Measurements from ENCODE around the gene FRS2.

The FRS2 gene

DNA sequence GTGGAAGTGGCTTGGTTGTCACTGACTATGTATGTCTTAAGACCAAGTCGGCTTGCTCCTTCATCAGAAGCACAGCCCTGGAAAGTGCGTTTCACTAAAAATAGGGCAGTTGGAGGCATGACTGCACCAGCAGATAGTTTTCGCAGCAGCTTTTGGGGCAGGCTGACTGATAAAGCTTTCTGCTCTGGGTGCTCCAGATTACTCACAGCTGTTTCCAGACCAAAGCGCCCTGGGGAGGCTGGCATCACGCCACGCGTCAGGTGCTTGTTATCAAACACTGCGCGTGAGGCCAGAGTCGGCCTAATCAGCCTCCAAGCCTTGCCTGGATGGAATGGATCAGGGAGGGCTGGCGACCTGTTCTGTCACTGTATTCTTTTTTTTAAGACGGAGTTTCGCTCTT lies 153.8 kb downstream of the FRS2 start:
- H3K4me3 ChIP-seq (replicated peaks; ENCODE audit: low read depth, low read length) = no peak overlapping the region
- no peak for DNase-seq (ENCODE audit: extremely low read depth, low read depth)
- TF ChIP-seq, protein P1, sequence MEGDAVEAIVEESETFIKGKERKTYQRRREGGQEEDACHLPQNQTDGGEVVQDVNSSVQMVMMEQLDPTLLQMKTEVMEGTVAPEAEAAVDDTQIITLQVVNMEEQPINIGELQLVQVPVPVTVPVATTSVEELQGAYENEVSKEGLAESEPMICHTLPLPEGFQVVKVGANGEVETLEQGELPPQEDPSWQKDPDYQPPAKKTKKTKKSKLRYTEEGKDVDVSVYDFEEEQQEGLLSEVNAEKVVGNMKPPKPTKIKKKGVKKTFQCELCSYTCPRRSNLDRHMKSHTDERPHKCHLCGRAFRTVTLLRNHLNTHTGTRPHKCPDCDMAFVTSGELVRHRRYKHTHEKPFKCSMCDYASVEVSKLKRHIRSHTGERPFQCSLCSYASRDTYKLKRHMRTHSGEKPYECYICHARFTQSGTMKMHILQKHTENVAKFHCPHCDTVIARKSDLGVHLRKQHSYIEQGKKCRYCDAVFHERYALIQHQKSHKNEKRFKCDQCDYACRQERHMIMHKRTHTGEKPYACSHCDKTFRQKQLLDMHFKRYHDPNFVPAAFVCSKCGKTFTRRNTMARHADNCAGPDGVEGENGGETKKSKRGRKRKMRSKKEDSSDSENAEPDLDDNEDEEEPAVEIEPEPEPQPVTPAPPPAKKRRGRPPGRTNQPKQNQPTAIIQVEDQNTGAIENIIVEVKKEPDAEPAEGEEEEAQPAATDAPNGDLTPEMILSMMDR (IDR thresholded peaks at IDR 0.05; ENCODE audit: low read depth, low read length, missing control alignments) = no peak

DNA sequence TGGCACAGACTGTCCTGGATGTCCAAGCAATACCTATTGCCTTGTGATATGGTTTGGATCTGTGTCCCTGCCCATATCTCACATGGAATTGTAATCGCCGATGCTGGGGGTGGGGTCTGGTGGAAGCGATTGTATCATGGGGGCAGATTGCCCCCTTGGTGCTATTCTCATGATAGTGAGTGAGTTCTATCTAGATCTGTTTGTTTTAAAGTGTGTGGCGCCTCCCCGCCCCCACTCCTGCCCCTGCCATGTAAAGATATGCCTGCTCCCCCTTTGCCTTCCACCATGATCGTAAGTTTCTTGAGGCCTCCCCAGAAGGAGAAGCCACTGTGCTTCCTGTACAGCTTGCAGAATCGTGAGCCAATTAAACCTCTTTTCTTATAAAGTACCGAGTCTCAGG lies 157.3 kb downstream of the FRS2 start:
- no peak overlapping the region for H3K4me3 ChIP-seq (replicated peaks; ENCODE audit: low read depth, low read length)
- no peak for DNase-seq (ENCODE audit: extremely low read depth, low read depth)
- TF ChIP-seq, protein P1 (IDR thresholded peaks at IDR 0.05; ENCODE audit: low read depth, low read length, missing control alignments) = no peak

Data from HFF-Myc (cell line).